ENCODE results near the gene RNF133.

Gene RNF133

GRCh38 chr7:122727759-122728158 lies 28.8 kb upstream of the RNF133 start:
- Histone ChIP-seq H3K9me2 (ENCODE audit: low read depth, low read length) (no peaks in the 10 kb centered on the region; the same call in 1 of the 2 replicates), H3K27me3 (ENCODE audit: insufficient read depth, low read length) (no peaks in the 10 kb centered on the region), H3K79me2 (ENCODE audit: insufficient read depth, low read length) (no peaks in the 10 kb centered on the region), H3K4me3 (ENCODE audit: low read depth, low read length, poor library complexity, severe bottlenecking) (no peak overlapping the region), H3K9me3 (ENCODE audit: low read length) (no peaks in the 10 kb centered on the region), H3K36me3 (ENCODE audit: insufficient read depth, low read length) (no peaks in the 10 kb centered on the region), H2AFZ (ENCODE audit: low read length) (no peak overlapping the region), H3K4me1 (ENCODE audit: insufficient read depth, low read length, severe bottlenecking) (no peaks in the 10 kb centered on the region), H4K20me1 (ENCODE audit: insufficient read depth, low read length) (no peaks in the 10 kb centered on the region), H3K9ac (ENCODE audit: low read length) (no peak overlapping the region), H3K27ac (ENCODE audit: low read depth, low read length, poor library complexity, severe bottlenecking) (no peak overlapping the region), H3F3A (ENCODE audit: insufficient read depth, low read length) (no peaks in the 10 kb centered on the region), H3K4me2 (ENCODE audit: low read length) (no peak overlapping the region)
- no peak for TF ChIP-seq CTCF (IDR thresholded peaks at IDR 0.05; ENCODE audit: low read length)
- TF ChIP-seq EZH2 (IDR thresholded peaks at IDR 0.05; ENCODE audit: borderline replicate concordance, low read length): no peak

GRCh38 chr7:122727354-122727753 lies 28.4 kb upstream of the RNF133 start:
- no peaks in the 10 kb centered on the region for H3K27me3 ChIP-seq (ENCODE audit: insufficient read depth, low read length)
- no peaks in the 10 kb centered on the region; the same call in 1 of the 2 replicates for H3K9me2 ChIP-seq (ENCODE audit: low read depth, low read length)
- H2AFZ ChIP-seq (ENCODE audit: low read length): no peak overlapping the region
- TF ChIP-seq EZH2 (IDR thresholded peaks at IDR 0.05; ENCODE audit: borderline replicate concordance, low read length) (no peak), CTCF (IDR thresholded peaks at IDR 0.05; ENCODE audit: low read length) (no peak)
- H3K4me1 ChIP-seq (ENCODE audit: insufficient read depth, low read length, severe bottlenecking): no peaks in the 10 kb centered on the region
- no peaks in the 10 kb centered on the region for H3F3A ChIP-seq (ENCODE audit: insufficient read depth, low read length)
- H3K79me2 ChIP-seq (ENCODE audit: insufficient read depth, low read length): no peaks in the 10 kb centered on the region
- no peak overlapping the region for H3K9ac ChIP-seq (ENCODE audit: low read length)
- no peaks in the 10 kb centered on the region for H3K9me3 ChIP-seq (ENCODE audit: low read length)
- H3K36me3 ChIP-seq (ENCODE audit: insufficient read depth, low read length): no peaks in the 10 kb centered on the region
- no peaks in the 10 kb centered on the region for H4K20me1 ChIP-seq (ENCODE audit: insufficient read depth, low read length)
- H3K27ac ChIP-seq (ENCODE audit: low read depth, low read length, poor library complexity, severe bottlenecking): no peak overlapping the region
- no peak overlapping the region for H3K4me3 ChIP-seq (ENCODE audit: low read depth, low read length, poor library complexity, severe bottlenecking)
- no peak overlapping the region for H3K4me2 ChIP-seq (ENCODE audit: low read length)

GRCh38 chr7:122726881-122727280 lies 28.0 kb upstream of the RNF133 start:
- TF ChIP-seq CTCF (IDR thresholded peaks at IDR 0.05; ENCODE audit: low read length): no peak
- TF ChIP-seq EZH2 (IDR thresholded peaks at IDR 0.05; ENCODE audit: borderline replicate concordance, low read length): no peak
- Histone ChIP-seq H2AFZ (ENCODE audit: low read length) (no peak overlapping the region), H4K20me1 (ENCODE audit: insufficient read depth, low read length) (no peaks in the 10 kb centered on the region), H3K4me2 (ENCODE audit: low read length) (no peak overlapping the region), H3K27ac (ENCODE audit: low read depth, low read length, poor library complexity, severe bottlenecking) (no peak overlapping the region), H3K9me3 (ENCODE audit: low read length) (no peaks in the 10 kb centered on the region), H3F3A (ENCODE audit: insufficient read depth, low read length) (no peaks in the 10 kb centered on the region), H3K27me3 (ENCODE audit: insufficient read depth, low read length) (no peaks in the 10 kb centered on the region), H3K79me2 (ENCODE audit: insufficient read depth, low read length) (no peaks in the 10 kb centered on the region), H3K4me3 (ENCODE audit: low read depth, low read length, poor library complexity, severe bottlenecking) (no peak overlapping the region), H3K4me1 (ENCODE audit: insufficient read depth, low read length, severe bottlenecking) (no peaks in the 10 kb centered on the region), H3K9ac (ENCODE audit: low read length) (no peak overlapping the region), H3K9me2 (ENCODE audit: low read depth, low read length) (no peaks in the 10 kb centered on the region; the same call in 1 of the 2 replicates), H3K36me3 (ENCODE audit: insufficient read depth, low read length) (no peaks in the 10 kb centered on the region)
